Peyer's patch (tissue), 4 donors: ENCODE measurements around the gene USH1G.

Experiments
- CTCF ChIP-seq, 6 experiments: fragments of 450-650 bp in 4 of 6; fragments of 200-600 bp in 2 of 6; sonication (generic) in 1 of 6; IDR thresholded peaks; one replicate each; pipeline ENCODE4 v1.5.1; 2017 to 2019; ENCODE audit warnings: antibody characterized with exemption in 6 of 6, mild to moderate bottlenecking in 3 of 6, moderate library complexity in 1 of 6
- POLR2A ChIP-seq, 2 donors: fragments of 450-650 bp; IDR thresholded peaks; one replicate each; pipeline ENCODE4 v1.5.1; 2017; ENCODE audit warnings: antibody characterized with exemption in 2 of 2, mild to moderate bottlenecking in 2 of 2, moderate library complexity in 2 of 2

- TF ChIP-seq CTCF (IDR thresholded peaks at IDR 0.05): no peak
- TF ChIP-seq POLR2A (IDR thresholded peaks at IDR 0.05): no peak
These were observed 2.8 kb downstream of the USH1G start for GRCh38 chr17:74920306-74920620.
